Measurements from ENCODE around the gene RUNX3.

- TF ChIP-seq, protein P1, sequence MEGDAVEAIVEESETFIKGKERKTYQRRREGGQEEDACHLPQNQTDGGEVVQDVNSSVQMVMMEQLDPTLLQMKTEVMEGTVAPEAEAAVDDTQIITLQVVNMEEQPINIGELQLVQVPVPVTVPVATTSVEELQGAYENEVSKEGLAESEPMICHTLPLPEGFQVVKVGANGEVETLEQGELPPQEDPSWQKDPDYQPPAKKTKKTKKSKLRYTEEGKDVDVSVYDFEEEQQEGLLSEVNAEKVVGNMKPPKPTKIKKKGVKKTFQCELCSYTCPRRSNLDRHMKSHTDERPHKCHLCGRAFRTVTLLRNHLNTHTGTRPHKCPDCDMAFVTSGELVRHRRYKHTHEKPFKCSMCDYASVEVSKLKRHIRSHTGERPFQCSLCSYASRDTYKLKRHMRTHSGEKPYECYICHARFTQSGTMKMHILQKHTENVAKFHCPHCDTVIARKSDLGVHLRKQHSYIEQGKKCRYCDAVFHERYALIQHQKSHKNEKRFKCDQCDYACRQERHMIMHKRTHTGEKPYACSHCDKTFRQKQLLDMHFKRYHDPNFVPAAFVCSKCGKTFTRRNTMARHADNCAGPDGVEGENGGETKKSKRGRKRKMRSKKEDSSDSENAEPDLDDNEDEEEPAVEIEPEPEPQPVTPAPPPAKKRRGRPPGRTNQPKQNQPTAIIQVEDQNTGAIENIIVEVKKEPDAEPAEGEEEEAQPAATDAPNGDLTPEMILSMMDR (IDR thresholded peaks at IDR 0.05; ENCODE audit: insufficient read depth, low read length, poor library complexity, severe bottlenecking): no peak
- TF ChIP-seq EZH2phosphoT487 (conservative IDR thresholded peaks at IDR 0.05; ENCODE audit: low read length): no peak
These were observed 21.8 kb upstream of the RUNX3 start for GRCh38 chr1:24951810-24952412.
